Endothelial cell of umbilical vein (primary cell): ENCODE data around the gene FBN3.

ENCODE experiments used
- CTCF ChIP-seq, 2 donors: IDR thresholded peaks; 1 replicate in 1 of 2; 2 replicates in 1 of 2; pipeline ENCODE4 v1.5.1; 2011; ENCODE audit warnings: low read length in 2 of 2, mild to moderate bottlenecking in 2 of 2, moderate library complexity in 2 of 2, control low read depth in 1 of 2, inconsistent platforms in 1 of 2, low read depth in 1 of 2; ENCODE audit not compliant: insufficient read depth in 1 of 2; ENCODE audit errors: extremely low read depth in 1 of 2
- EZH2 ChIP-seq: IDR thresholded peaks from 2 replicates; pipeline ENCODE4 v1.6.1; 2012; ENCODE audit warnings: borderline replicate concordance, low read depth, mild to moderate bottlenecking, moderate library complexity, low read length, inconsistent platforms; ENCODE audit not compliant: severe bottlenecking
- FOS ChIP-seq: IDR thresholded peaks from 2 replicates; pipeline ENCODE4 v1.6.1; 2011; ENCODE audit warnings: mild to moderate bottlenecking, low read length, moderate library complexity, borderline replicate concordance; ENCODE audit not compliant: insufficient read depth
- GATA2 ChIP-seq: IDR thresholded peaks from 2 replicates; pipeline ENCODE4 v1.7.0; 2011; ENCODE audit warnings: low read depth, mild to moderate bottlenecking, moderate library complexity, mixed read lengths, low read length; ENCODE audit not compliant: insufficient read length, insufficient read depth
- MAX ChIP-seq: IDR thresholded peaks from 2 replicates; pipeline ENCODE4 v1.6.1; 2011; ENCODE audit not compliant: insufficient read depth, insufficient read length
- MYC ChIP-seq: IDR thresholded peaks from one replicate; pipeline ENCODE4 v1.6.1; 2011; ENCODE audit warnings: mild to moderate bottlenecking, low read depth, low read length
- POLR2A ChIP-seq: IDR thresholded peaks from 2 replicates; pipeline ENCODE4 v1.6.1; 2012; ENCODE audit warnings: low read depth, mild to moderate bottlenecking, control low read depth, low read length
- POLR2AphosphoS5 ChIP-seq: IDR thresholded peaks from 2 replicates; pipeline ENCODE4 v1.6.1; 2012; ENCODE audit warnings: low read depth, mild to moderate bottlenecking, control low read depth, low read length, moderate library complexity; ENCODE audit not compliant: insufficient read depth

DNA sequence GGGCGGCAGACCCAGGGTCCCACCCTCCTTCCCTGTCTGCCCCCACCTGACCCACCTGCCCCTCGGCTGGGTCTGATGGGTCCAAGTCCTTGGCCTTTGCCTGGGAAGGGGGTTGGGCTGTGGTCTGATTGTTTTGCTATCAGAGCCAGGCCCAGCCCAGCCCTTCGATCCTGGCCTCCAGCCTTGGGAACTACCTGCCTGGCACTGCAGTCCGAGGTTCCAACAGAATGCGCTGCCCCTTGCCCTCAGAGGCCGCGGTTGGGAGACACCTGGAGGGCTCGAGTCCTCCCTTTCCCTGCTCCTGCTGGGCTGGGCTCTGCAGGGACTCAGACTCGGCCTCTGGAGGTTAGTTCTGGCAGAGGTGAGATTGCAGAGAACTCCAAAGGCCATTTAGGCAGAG is 95.2 kb downstream of the FBN3 start:
- no peak for TF ChIP-seq POLR2A
- no peak for TF ChIP-seq EZH2
- TF ChIP-seq CTCF (IDR thresholded peaks at IDR 0.05; ENCODE audit: extremely low read depth in 1 of 2, insufficient read depth in 1 of 2, low read depth in 1 of 2, low read length in 2 of 2), result no peak
- TF ChIP-seq MAX, result no peak
- TF ChIP-seq GATA2, result no peak
- TF ChIP-seq POLR2AphosphoS5, result no peak
- TF ChIP-seq FOS, result no peak
- no peak for TF ChIP-seq MYC
